ENCODE data around the gene RNF215. TPM values are rescaled to one million over a fixed set of nuclear protein-coding genes. Genes with fewer than 3 reads are reported as not detected.

The RNF215 gene
- total and polyA plus RNA-seq, 2 donors (not counting 3 experiments of a cell fraction or from before 2014, with no cell fraction given), result 16.7 to 26.9 TPM

GRCh38 chr22:30386608-30386959 is 627 bp downstream of the RNF215 start:
- H3K4me3 ChIP-seq (replicated peaks in 1 of 3; ENCODE audit: insufficient read depth in 1 of 3, low read depth in 1 of 3, low read length in 3 of 3), result peak overlapping the region; percentile 36 to 70 (median 43)
- no peaks in the 10 kb centered on the region for H3K9me1 ChIP-seq (replicated peaks; ENCODE audit: control insufficient read depth, extremely low read depth, insufficient read depth, low read length)
- BruUV-seq (replicated peaks), result no TSS peak
- intact Hi-C loops (cut with micrococcal nuclease), result loop anchor here (2.0 kb wide), 1 partner anchor 278 kb away; no protein-coding TSS in a partner anchor
- dilution Hi-C loops (cut with MboI; ENCODE audit: extremely low pct_ligation_motif_present, low sequenced_read_pairs), result no loop called here
- DNase-seq (ENCODE audit: low read depth, low spot score), result no peak
- no peaks in the 10 kb centered on the region for H3K27me3 ChIP-seq (ENCODE audit: control insufficient read depth in 2 of 2, insufficient read depth in 2 of 2, low read length in 2 of 2)
- ChIA-PET POLR2A (no interaction called here), CTCF (interaction anchor here (0.6 to 3.5 kb wide), 17 partner anchors 11 to 435 kb away, joined by 3 to 133 read pairs (median 8); partner anchors contain the start of genes CASTOR1, CCDC157, MTFP1 and SEC14L2)
- peak overlapping the region; percentile 20 for H3K9ac ChIP-seq (replicated peaks; ENCODE audit: extremely low read depth, insufficient read depth, low read length)
- H3K36me3 ChIP-seq (ENCODE audit: control insufficient read depth in 2 of 2, extremely low read depth in 1 of 2, insufficient read depth in 2 of 2, low read length in 2 of 2), result peaks cover 0 to 5% of the 10 kb centered on the region in 2 experiments
- FAIRE-seq, result no peak
- no peaks in the 10 kb centered on the region for H3K9me3 ChIP-seq (replicated peaks; ENCODE audit: control insufficient read depth, insufficient read depth, low read length)
- H2AFZ ChIP-seq (ENCODE audit: low read depth, low read length), result peak overlapping the region; percentile 68
- peak overlapping the region; percentile 52 for H3K4me2 ChIP-seq (ENCODE audit: insufficient read depth, low read length)
- peaks cover 14% of the 10 kb centered on the region for H3K4me1 ChIP-seq (ENCODE audit: control insufficient read depth, extremely low read depth, insufficient read depth, low read length)
- no peaks in the 10 kb centered on the region for H4K20me1 ChIP-seq (replicated peaks; ENCODE audit: control insufficient read depth, extremely low read depth, insufficient read depth, low read length)
- H3K79me2 ChIP-seq (ENCODE audit: control insufficient read depth, insufficient read depth, low read length), result no peaks in the 10 kb centered on the region
- peak overlapping the region; percentile 20 for H3K27ac ChIP-seq (ENCODE audit: insufficient read depth, low read depth, low read length)
- TF ChIP-seq EZH2 (IDR thresholded peaks at IDR 0.05; ENCODE audit: borderline replicate concordance, low read depth, low read length, severe bottlenecking), result no peak
- TF ChIP-seq POLR2AphosphoS5 (IDR thresholded peaks at IDR 0.05; ENCODE audit: insufficient read depth, low read depth, low read length), result no peak
- TF ChIP-seq FOS (IDR thresholded peaks at IDR 0.05; ENCODE audit: borderline replicate concordance, insufficient read depth, low read length), result no peak

GRCh38 chr22:30385942-30386341 is 1.3 kb downstream of the RNF215 start:
- H3K36me3 ChIP-seq (ENCODE audit: control insufficient read depth in 2 of 2, extremely low read depth in 1 of 2, insufficient read depth in 2 of 2, low read length in 2 of 2), result peaks cover 0 to 8% of the 10 kb centered on the region in 2 experiments
- H3K27me3 ChIP-seq (ENCODE audit: control insufficient read depth in 2 of 2, insufficient read depth in 2 of 2, low read length in 2 of 2), result no peaks in the 10 kb centered on the region
- intact Hi-C loops (cut with micrococcal nuclease) (loop anchor here (2.0 kb wide), 1 partner anchor 277 kb away; no protein-coding TSS in a partner anchor), dilution Hi-C loops (cut with MboI; ENCODE audit: extremely low pct_ligation_motif_present, low sequenced_read_pairs) (no loop called here)
- H4K20me1 ChIP-seq (replicated peaks; ENCODE audit: control insufficient read depth, extremely low read depth, insufficient read depth, low read length), result no peaks in the 10 kb centered on the region
- DNase-seq (ENCODE audit: low read depth, low spot score) (no peak), FAIRE-seq (no peak)
- no peak overlapping the region for H2AFZ ChIP-seq (ENCODE audit: low read depth, low read length)
- H3K9ac ChIP-seq (replicated peaks; ENCODE audit: extremely low read depth, insufficient read depth, low read length), result no peak overlapping the region
- H3K4me2 ChIP-seq (ENCODE audit: insufficient read depth, low read length), result no peak overlapping the region
- BruUV-seq (replicated peaks), result no TSS peak
- ChIA-PET CTCF (interaction anchor here (2.3 to 2.7 kb wide), 2 partner anchors 12 to 98 kb away, joined by 29 to 32 read pairs; partner anchors contain the start of gene SEC14L2), POLR2A (no interaction called here)
- no peak overlapping the region for H3K4me3 ChIP-seq (replicated peaks in 1 of 3; ENCODE audit: insufficient read depth in 1 of 3, low read depth in 1 of 3, low read length in 3 of 3)
- no peaks in the 10 kb centered on the region for H3K9me3 ChIP-seq (replicated peaks; ENCODE audit: control insufficient read depth, insufficient read depth, low read length)
- no peak overlapping the region for H3K27ac ChIP-seq (ENCODE audit: insufficient read depth, low read depth, low read length)
- H3K9me1 ChIP-seq (replicated peaks; ENCODE audit: control insufficient read depth, extremely low read depth, insufficient read depth, low read length), result no peaks in the 10 kb centered on the region
- TF ChIP-seq POLR2A (IDR thresholded peaks at IDR 0.05; ENCODE audit: low read depth, low read length) (no peak), MAX (IDR thresholded peaks at IDR 0.05; ENCODE audit: insufficient read depth, insufficient read length) (no peak), EZH2 (IDR thresholded peaks at IDR 0.05; ENCODE audit: borderline replicate concordance, low read depth, low read length, severe bottlenecking) (no peak), POLR2AphosphoS5 (IDR thresholded peaks at IDR 0.05; ENCODE audit: insufficient read depth, low read depth, low read length) (no peak)
- peaks cover 10% of the 10 kb centered on the region for H3K4me1 ChIP-seq (ENCODE audit: control insufficient read depth, extremely low read depth, insufficient read depth, low read length)
- no peaks in the 10 kb centered on the region for H3K79me2 ChIP-seq (ENCODE audit: control insufficient read depth, insufficient read depth, low read length)
